Sigmoid colon (tissue), 4 donors: ENCODE data around the gene IFT80.

Source experiments
- POLR2A ChIP-seq, 2 donors: fragments of 450-650 bp; IDR thresholded peaks; one replicate each; pipeline ENCODE4 v1.6.1; 2016; ENCODE audit warnings: antibody characterized with exemption in 2 of 2, mild to moderate bottlenecking in 2 of 2, moderate library complexity in 2 of 2
- POLR2AphosphoS5 ChIP-seq, 4 donors: sonication (generic); formaldehyde crosslinking; IDR thresholded peaks; one replicate each; pipeline ENCODE4 v1.6.1; 2017; ENCODE audit warnings: antibody characterized with exemption in 4 of 4
- TF ChIP-seq, protein P1 (sequence below), 4 experiments: fragments of 450-650 bp in 3 of 4; fragments of 200-600 bp in 1 of 4; IDR thresholded peaks; one replicate each; pipeline ENCODE4 v1.5.1; 2016 to 2019; ENCODE audit warnings: antibody characterized with exemption in 4 of 4, mild to moderate bottlenecking in 3 of 4, moderate library complexity in 2 of 4

DNA sequence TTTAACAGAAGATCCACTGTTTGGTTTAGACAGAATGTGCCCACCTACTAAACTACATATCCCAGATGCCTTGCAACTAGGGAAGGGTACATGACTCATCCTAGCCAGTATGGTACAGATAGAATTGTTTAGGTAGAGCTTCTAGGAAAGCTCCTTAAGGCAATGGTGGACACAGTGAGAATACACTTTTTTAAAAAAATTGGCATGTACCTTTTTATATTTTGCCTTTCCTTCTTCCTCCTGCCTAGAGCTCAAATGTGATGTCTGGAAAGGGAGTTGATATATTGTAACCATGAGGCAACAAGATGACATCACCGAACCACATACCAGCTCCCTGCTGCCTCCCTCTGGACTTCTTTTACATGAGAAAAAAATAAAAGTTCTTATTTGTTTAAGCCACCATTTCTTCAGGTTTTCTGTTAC is 188.2 kb downstream of the IFT80 start:
- TF ChIP-seq POLR2A (IDR thresholded peaks at IDR 0.05) (no peak), POLR2AphosphoS5 (IDR thresholded peaks at IDR 0.05) (no peak)
- TF ChIP-seq, protein P1, sequence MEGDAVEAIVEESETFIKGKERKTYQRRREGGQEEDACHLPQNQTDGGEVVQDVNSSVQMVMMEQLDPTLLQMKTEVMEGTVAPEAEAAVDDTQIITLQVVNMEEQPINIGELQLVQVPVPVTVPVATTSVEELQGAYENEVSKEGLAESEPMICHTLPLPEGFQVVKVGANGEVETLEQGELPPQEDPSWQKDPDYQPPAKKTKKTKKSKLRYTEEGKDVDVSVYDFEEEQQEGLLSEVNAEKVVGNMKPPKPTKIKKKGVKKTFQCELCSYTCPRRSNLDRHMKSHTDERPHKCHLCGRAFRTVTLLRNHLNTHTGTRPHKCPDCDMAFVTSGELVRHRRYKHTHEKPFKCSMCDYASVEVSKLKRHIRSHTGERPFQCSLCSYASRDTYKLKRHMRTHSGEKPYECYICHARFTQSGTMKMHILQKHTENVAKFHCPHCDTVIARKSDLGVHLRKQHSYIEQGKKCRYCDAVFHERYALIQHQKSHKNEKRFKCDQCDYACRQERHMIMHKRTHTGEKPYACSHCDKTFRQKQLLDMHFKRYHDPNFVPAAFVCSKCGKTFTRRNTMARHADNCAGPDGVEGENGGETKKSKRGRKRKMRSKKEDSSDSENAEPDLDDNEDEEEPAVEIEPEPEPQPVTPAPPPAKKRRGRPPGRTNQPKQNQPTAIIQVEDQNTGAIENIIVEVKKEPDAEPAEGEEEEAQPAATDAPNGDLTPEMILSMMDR (IDR thresholded peaks at IDR 0.05), result no peak
